Measurements from ENCODE around the gene TARS2. TPM values are rescaled to one million over a fixed set of nuclear protein-coding genes. Genes with fewer than 3 reads are reported as not detected.

TARS2 gene
- total and polyA plus RNA-seq, 2 of the 4 experiments (the other 2 are of a cell fraction): 10.9 to 21.8 TPM

- peak overlapping the region; percentile 83 for H3K27ac ChIP-seq (ENCODE audit: insufficient read depth, low read length)
- DNase-seq: peak; percentile 87
- CTCF ChIA-PET: interaction anchor here (0.6 to 2.7 kb wide), 6 partner anchors 10 to 282 kb away, joined by 3 to 13 read pairs (median 3); partner anchors contain the start of gene FALEC
- POLR2A ChIA-PET (ENCODE audit: unreplicated experiment): interaction anchor here (0.5 kb wide), 2 partner anchors 41 to 458 kb away, joined by 3 to 7 read pairs; no protein-coding TSS in a partner anchor
- intact Hi-C loops (cut with micrococcal nuclease): loop anchor here (10.0 kb wide), 1 partner anchor 173 kb away; the partner anchor contains the start of gene RPRD2
- H2AFZ ChIP-seq (replicated peaks; ENCODE audit: low read length, poor library complexity): peak overlapping the region; percentile 86
- peak overlapping the region; percentile 86 for H3K56ac ChIP-seq (ENCODE audit: extremely low read depth, insufficient read depth, low read length)
- peak overlapping the region; percentile 95 for H2AK9ac ChIP-seq (replicated peaks; ENCODE audit: low read depth, low read length, poor library complexity)
- TF ChIP-seq FOS (IDR thresholded peaks at IDR 0.05; ENCODE audit: low read depth, low read length) (0 out of 2 replicates have a peak, but pooled peaks have one; percentile 3), MAZ (IDR thresholded peaks at IDR 0.05; ENCODE audit: borderline replicate concordance, low read depth, low read length) (peak; percentile 68; the same call in 1 of the 2 replicates)
- TF ChIP-seq, protein P1, sequence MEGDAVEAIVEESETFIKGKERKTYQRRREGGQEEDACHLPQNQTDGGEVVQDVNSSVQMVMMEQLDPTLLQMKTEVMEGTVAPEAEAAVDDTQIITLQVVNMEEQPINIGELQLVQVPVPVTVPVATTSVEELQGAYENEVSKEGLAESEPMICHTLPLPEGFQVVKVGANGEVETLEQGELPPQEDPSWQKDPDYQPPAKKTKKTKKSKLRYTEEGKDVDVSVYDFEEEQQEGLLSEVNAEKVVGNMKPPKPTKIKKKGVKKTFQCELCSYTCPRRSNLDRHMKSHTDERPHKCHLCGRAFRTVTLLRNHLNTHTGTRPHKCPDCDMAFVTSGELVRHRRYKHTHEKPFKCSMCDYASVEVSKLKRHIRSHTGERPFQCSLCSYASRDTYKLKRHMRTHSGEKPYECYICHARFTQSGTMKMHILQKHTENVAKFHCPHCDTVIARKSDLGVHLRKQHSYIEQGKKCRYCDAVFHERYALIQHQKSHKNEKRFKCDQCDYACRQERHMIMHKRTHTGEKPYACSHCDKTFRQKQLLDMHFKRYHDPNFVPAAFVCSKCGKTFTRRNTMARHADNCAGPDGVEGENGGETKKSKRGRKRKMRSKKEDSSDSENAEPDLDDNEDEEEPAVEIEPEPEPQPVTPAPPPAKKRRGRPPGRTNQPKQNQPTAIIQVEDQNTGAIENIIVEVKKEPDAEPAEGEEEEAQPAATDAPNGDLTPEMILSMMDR (conservative IDR thresholded peaks at IDR 0.05; ENCODE audit: low read depth, low read length): no peak
- dilution Hi-C loops (cut with HindIII; ENCODE audit: low sequenced_read_pairs, unreplicated experiment): no loop called here
- no peaks in the 10 kb centered on the region for H3K9me3 ChIP-seq (ENCODE audit: control insufficient read depth, insufficient read depth, low read length)
- H2BK15ac ChIP-seq (ENCODE audit: low read depth, low read length): peak overlapping the region; percentile 91; the same call in 2 of the 3 replicates
- H2AK5ac ChIP-seq (ENCODE audit: low read depth, low read length): peak overlapping the region; percentile 89
- peak overlapping the region; percentile 96 for H2BK5ac ChIP-seq (ENCODE audit: low read depth, low read length, poor library complexity, severe bottlenecking)
- peak overlapping the region; percentile 80 for H3K23ac ChIP-seq (ENCODE audit: low read depth, low read length)
- no peaks in the 10 kb centered on the region for H3K36me3 ChIP-seq (ENCODE audit: control insufficient read depth, insufficient read depth, low read length)
- H4K8ac ChIP-seq (ENCODE audit: low read depth in 2 of 2, low read length in 2 of 2): peak overlapping the region; percentile 77 to 96
- peaks cover 23% of the 10 kb centered on the region for H3K9me1 ChIP-seq (ENCODE audit: insufficient read depth, low read length)
- no peak overlapping the region for H3K4me2 ChIP-seq (ENCODE audit: low read depth, low read length)
- in situ Hi-C loops (cut with MboI; ENCODE audit: low sequenced_read_pairs): no loop called here
- 0 out of 4 replicates have a peak, but pooled peaks cover 0 to 4% of the 10 kb centered on the region in 2 experiments for H3K79me1 ChIP-seq (ENCODE audit: low read depth in 1 of 2, low read length in 2 of 2)
- peak overlapping the region; percentile 78 for H3K18ac ChIP-seq (ENCODE audit: low read depth, low read length)
- H4K20me1 ChIP-seq (ENCODE audit: insufficient read depth, low read length): no peaks in the 10 kb centered on the region
- H3K27me3 ChIP-seq (ENCODE audit: control insufficient read depth, insufficient read depth, low read length): no peaks in the 10 kb centered on the region
- BruUV-seq (replicated peaks): no TSS peak
- H2BK120ac ChIP-seq (ENCODE audit: low read depth, low read length): peak overlapping the region; percentile 97
- 46% methylated on average over 6 of the region's 17 CpGs; no CpG with 5 or more reads in 1 of the 2 experiments for WGBS, 2 experiments (ENCODE audit: extremely low coverage in 2 of 2, insufficient read length in 1 of 2)
- peak overlapping the region; percentile 79 for H4K5ac ChIP-seq (ENCODE audit: low read depth, low read length)
- ATAC-seq (ENCODE audit: low read depth): peak; percentile 93
- peaks cover 27% of the 10 kb centered on the region for H3K4me1 ChIP-seq (ENCODE audit: control insufficient read depth, insufficient read depth, low read length)
- peak overlapping the region; percentile 69 for H3K9ac ChIP-seq (ENCODE audit: low read depth, low read length)
- H3K4me3 ChIP-seq (ENCODE audit: insufficient read depth, low read depth, low read length): no peak overlapping the region
- peak overlapping the region; percentile 99 for H4K91ac ChIP-seq (ENCODE audit: insufficient read depth, low read depth, low read length)
- peak overlapping the region; percentile 94 for H3K4ac ChIP-seq (ENCODE audit: low read depth, low read length)
- peak overlapping the region; percentile 76 for H2BK20ac ChIP-seq (ENCODE audit: low read depth, low read length)
- peak overlapping the region; percentile 87 for H3K14ac ChIP-seq (replicated peaks; ENCODE audit: low read depth, low read length)
Observed at GRCh38 chr1:150537732-150538684, 50.8 kb downstream of the TARS2 start.

All from IMR-90 (cell line).